GM18873 (cell line): ENCODE data around the gene TBC1D25.
A peak's percentile ranks its signal among the peaks of the same experiment; 100 is the strongest.

ENCODE experiments used
- ATAC-seq: cut with Tn5 transposase; IDR thresholded peaks from one replicate; pipeline ENCODE4 v1.9.1; 2021; ENCODE audit warnings: mild to moderate bottlenecking, moderate library complexity, moderate number of reproducible peaks; ENCODE audit not compliant: unreplicated experiment, low FRiP score

The TBC1D25 gene

GRCh38 chrX:48597353-48598264 is 58.1 kb downstream of the TBC1D25 start, which contains the start of gene WDR13:
Gene WDR13 (plus strand): TSS chrX:48597492. CDS start chrX:48597997, 505 bp downstream.
- peak; percentile 53 for ATAC-seq

DNA sequence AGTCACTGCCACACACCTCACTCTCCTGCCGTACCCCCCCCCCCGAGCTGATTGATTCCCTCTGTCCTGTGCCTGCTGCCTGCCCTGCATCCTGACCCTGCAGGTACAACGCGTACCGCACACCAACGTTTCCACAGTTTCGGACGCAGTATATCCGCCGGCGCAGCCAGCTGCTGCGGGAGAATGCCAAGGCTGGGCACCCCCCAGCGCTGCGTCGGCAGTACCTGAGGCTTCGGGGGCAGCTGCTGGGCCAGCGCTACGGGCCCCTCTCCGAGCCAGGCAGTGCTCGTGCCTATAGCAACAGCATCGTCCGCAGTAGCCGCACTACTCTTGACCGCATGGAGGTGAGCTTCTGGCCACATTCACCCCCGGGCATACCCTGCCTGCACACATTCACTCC is 59.1 kb downstream of the TBC1D25 start:
- no peak for ATAC-seq

- no peak for ATAC-seq
These were observed 59.8 kb downstream of the TBC1D25 start for GRCh38 chrX:48599341-48599740.

- ATAC-seq = no peak
These were observed 60.7 kb downstream of the TBC1D25 start for GRCh38 chrX:48600226-48600625.

DNA sequence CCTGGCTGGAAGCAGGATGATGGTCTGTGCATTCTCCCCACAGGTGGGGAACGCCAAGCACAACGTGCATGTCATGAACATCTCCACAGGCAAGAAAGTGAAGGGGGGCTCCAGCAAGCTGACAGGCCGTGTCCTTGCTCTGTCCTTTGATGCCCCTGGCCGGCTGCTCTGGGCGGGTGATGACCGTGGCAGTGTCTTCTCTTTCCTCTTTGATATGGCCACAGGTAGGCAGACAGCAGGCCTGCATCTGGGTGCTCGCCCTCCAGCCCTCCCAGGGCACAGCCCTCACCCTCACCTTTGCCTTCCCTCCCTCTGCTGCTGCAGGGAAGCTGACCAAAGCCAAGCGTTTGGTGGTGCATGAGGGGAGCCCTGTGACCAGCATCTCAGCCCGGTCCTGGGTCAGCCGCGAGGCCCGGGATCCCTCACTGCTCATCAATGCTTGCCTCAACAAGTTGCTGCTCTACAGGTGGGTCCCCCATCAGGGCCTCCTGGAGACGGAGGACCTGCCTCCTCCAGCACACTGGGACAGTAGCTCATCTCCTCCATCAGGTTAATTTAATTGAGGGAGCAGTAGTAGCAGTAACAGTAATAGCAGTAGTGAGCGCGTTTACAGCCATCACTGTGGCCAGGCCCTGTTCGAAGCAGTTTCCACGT is 62.4 kb downstream of the TBC1D25 start:
- ATAC-seq = no peak

- ATAC-seq = no peak
These were observed 65.2 kb downstream of the TBC1D25 start for GRCh38 chrX:48604701-48605100.

DNA sequence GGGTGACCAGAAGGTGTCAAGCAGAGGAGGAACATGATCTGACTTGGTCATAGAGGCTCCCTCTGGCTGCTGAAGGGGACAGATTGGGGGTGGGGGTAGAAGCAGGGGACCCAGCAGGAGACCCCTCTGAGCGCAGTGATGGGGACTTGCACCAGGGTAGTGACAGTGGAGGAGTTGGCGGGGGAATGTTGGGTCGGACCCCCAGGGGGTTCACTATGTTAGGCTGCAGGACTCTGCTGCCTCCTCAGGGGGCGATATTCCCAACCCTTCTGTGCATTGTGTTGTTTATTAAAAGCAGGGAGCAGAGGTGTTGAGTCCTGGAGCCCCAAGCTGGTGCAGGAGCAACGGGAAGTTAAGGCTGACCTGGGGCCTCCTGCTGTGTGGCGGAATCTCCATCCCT is 66.6 kb downstream of the TBC1D25 start:
- ATAC-seq = no peak

DNA sequence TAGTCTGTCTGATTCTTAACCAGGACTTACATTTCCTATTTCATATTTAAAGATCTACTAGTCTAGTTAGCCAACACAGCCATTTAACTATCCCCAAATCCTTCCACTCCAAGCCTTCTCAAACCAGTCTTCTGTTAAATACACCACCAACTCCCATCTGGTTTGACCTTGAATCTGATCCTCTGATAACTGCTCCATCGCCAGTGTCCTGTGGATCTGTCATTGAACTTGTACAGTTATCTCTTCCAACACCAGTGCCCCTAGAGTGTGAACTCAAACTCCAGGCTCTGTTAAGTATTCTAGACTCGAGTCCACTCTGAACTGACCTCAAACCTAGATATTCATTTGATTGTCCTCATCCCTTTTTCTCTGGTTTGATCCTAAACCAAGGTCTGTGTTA is 72.2 kb downstream of the TBC1D25 start:
- no peak for ATAC-seq
